H9 (cell line): Measurements from ENCODE around the gene ADARB2. TPM values are rescaled to one million over a fixed set of nuclear protein-coding genes. Genes with fewer than 3 reads are reported as not detected.

ENCODE experiments used
- DNase-seq: peaks from one replicate; pipeline ENCODE4 v3.0.0-alpha.2; 2017
- H2AFZ ChIP-seq: one replicate; pipeline ENCODE4 v1.6.1; 2013; ENCODE audit warnings: mild to moderate bottlenecking, low read length, control low read depth, moderate library complexity
- H2AK5ac ChIP-seq: 2 replicates; pipeline ENCODE4 v1.6.1; 2013; ENCODE audit warnings: low read length, control low read depth, mixed read lengths; ENCODE audit not compliant: insufficient read length
- H2BK120ac ChIP-seq: one replicate; pipeline ENCODE4 v1.6.1; 2013; ENCODE audit warnings: low read depth, mild to moderate bottlenecking, low read length, control low read depth, inconsistent platforms; ENCODE audit not compliant: poor library complexity, severe bottlenecking
- H2BK12ac ChIP-seq: 2 replicates; pipeline ENCODE4 v1.6.1; 2013; ENCODE audit warnings: low read length, control low read depth, mixed read lengths, low read depth; ENCODE audit not compliant: insufficient read length
- H2BK15ac ChIP-seq: 2 replicates; pipeline ENCODE4 v1.6.1; 2013; ENCODE audit warnings: low read depth, low read length, control low read depth
- H2BK20ac ChIP-seq: one replicate; pipeline ENCODE4 v1.6.1; 2013; ENCODE audit warnings: low read depth, mild to moderate bottlenecking, low read length, control low read depth, inconsistent platforms; ENCODE audit not compliant: poor library complexity, severe bottlenecking
- H2BK5ac ChIP-seq: 2 replicates; pipeline ENCODE4 v1.6.1; 2013; ENCODE audit warnings: low read length, control low read depth, mixed read lengths; ENCODE audit not compliant: insufficient read length
- H3K14ac ChIP-seq: 2 replicates; pipeline ENCODE4 v1.6.1; 2013; ENCODE audit warnings: low read length, control low read depth; ENCODE audit not compliant: insufficient read depth
- H3K18ac ChIP-seq: 2 replicates; pipeline ENCODE4 v1.6.1; 2013; ENCODE audit warnings: low read depth, mild to moderate bottlenecking, mixed read lengths, low read length, control low read depth; ENCODE audit not compliant: insufficient read length
- H3K23ac ChIP-seq: 2 replicates; pipeline ENCODE4 v1.6.1; 2013; ENCODE audit warnings: low read length, control low read depth, mixed read lengths, low read depth; ENCODE audit not compliant: insufficient read length
- H3K23me2 ChIP-seq: 2 replicates; pipeline ENCODE4 v1.6.1; 2013; ENCODE audit warnings: low read depth, mild to moderate bottlenecking, mixed read lengths, low read length, control low read depth; ENCODE audit not compliant: insufficient read length, poor library complexity, severe bottlenecking
- H3K27ac ChIP-seq: 2 replicates; pipeline ENCODE4 v1.5.1; 2013; ENCODE audit warnings: low read length, control low read depth, mixed read lengths, low read depth; ENCODE audit not compliant: insufficient read length
- H3K27me3 ChIP-seq: 2 replicates; pipeline ENCODE4 v1.6.1; 2013; ENCODE audit warnings: low read length, control low read depth, inconsistent platforms; ENCODE audit not compliant: insufficient read depth
- H3K4ac ChIP-seq: 2 replicates; pipeline ENCODE4 v1.6.1; 2013; ENCODE audit warnings: low read depth, mild to moderate bottlenecking, control low read depth, inconsistent platforms, low read length, moderate library complexity
- H3K4me1 ChIP-seq: 2 replicates; pipeline ENCODE4 v1.6.1; 2013; ENCODE audit warnings: low read length, control low read depth, inconsistent platforms; ENCODE audit not compliant: insufficient read depth
- H3K4me2 ChIP-seq: 2 replicates; pipeline ENCODE4 v1.6.1; 2013; ENCODE audit warnings: low read length, control low read depth, mixed read lengths; ENCODE audit not compliant: insufficient read length, insufficient read depth
- H3K56ac ChIP-seq: 2 replicates; pipeline ENCODE4 v1.6.1; 2013; ENCODE audit warnings: low read depth, mild to moderate bottlenecking, mixed read lengths, low read length, control low read depth; ENCODE audit not compliant: insufficient read length
- H3K79me1 ChIP-seq: 2 replicates; pipeline ENCODE4 v1.6.1; 2013; ENCODE audit warnings: low read depth, mild to moderate bottlenecking, moderate library complexity, low read length, control low read depth, inconsistent platforms; ENCODE audit not compliant: insufficient read depth, poor library complexity, severe bottlenecking
- H3K79me2 ChIP-seq: 2 replicates; pipeline ENCODE4 v1.6.1; 2013; ENCODE audit warnings: low read length, control low read depth, inconsistent platforms; ENCODE audit not compliant: insufficient read depth
- H3K9ac ChIP-seq: 2 replicates; pipeline ENCODE4 v1.6.1; 2013; ENCODE audit warnings: low read length, control low read depth, mixed read lengths; ENCODE audit not compliant: insufficient read length; ENCODE audit errors: extremely low read depth
- H3K9me3 ChIP-seq: one replicate; pipeline ENCODE4 v1.6.1; 2013; ENCODE audit warnings: low read depth, low read length, inconsistent platforms; ENCODE audit not compliant: control insufficient read depth
- H3T11ph ChIP-seq: one replicate; pipeline ENCODE4 v1.6.1; 2013; ENCODE audit warnings: mild to moderate bottlenecking, low read length, control low read depth, inconsistent platforms
- H4K20me1 ChIP-seq: one replicate; pipeline ENCODE4 v1.6.1; 2013; ENCODE audit not compliant: control insufficient read depth, insufficient read length, insufficient read depth
- H4K5ac ChIP-seq: 2 replicates; pipeline ENCODE4 v1.6.1; 2013; ENCODE audit warnings: low read depth, mild to moderate bottlenecking, mixed read lengths, low read length, control low read depth; ENCODE audit not compliant: insufficient read length
- H4K8ac ChIP-seq: replicated peaks from 2 replicates; pipeline ENCODE4 v1.6.1; 2013; ENCODE audit warnings: low read length, control low read depth, mixed read lengths, low read depth; ENCODE audit not compliant: insufficient read length
- H4K91ac ChIP-seq: 2 replicates; pipeline ENCODE4 v1.6.1; 2013; ENCODE audit warnings: low read depth, mild to moderate bottlenecking, moderate library complexity, mixed read lengths, low read length, control low read depth; ENCODE audit not compliant: insufficient read length
- H3K27ac Mint-ChIP-seq, 3 experiments: 2 replicates in 2 of 3; 3 replicates in 1 of 3; pipeline ENCODE4 v1.8.0; 2020 to 2021; ENCODE audit warnings: mixed read lengths in 3 of 3, mild to moderate bottlenecking in 1 of 3, moderate library complexity in 1 of 3
- H3K27me3 Mint-ChIP-seq: 2 replicates; pipeline ENCODE4 v1.8.0; 2021; ENCODE audit warnings: low read depth, mild to moderate bottlenecking, moderate library complexity, mixed read lengths
- H3K36me3 Mint-ChIP-seq, 3 experiments: 2 replicates in 2 of 3; 3 replicates in 1 of 3; pipeline ENCODE4 v1.8.0; 2020 to 2021; ENCODE audit warnings: low read depth in 3 of 3, mixed read lengths in 3 of 3; ENCODE audit not compliant: insufficient read depth in 1 of 3
- H3K4me1 Mint-ChIP-seq, 2 experiments: 2 replicates each; pipeline ENCODE4 v1.8.0; 2020; ENCODE audit warnings: mixed read lengths in 2 of 2
- H3K4me3 Mint-ChIP-seq, 2 experiments: 2 replicates in 1 of 2; 3 replicates in 1 of 2; pipeline ENCODE4 v1.8.0; 2020 to 2021; ENCODE audit warnings: mild to moderate bottlenecking in 2 of 2, mixed read lengths in 2 of 2, moderate library complexity in 1 of 2
- H3K9me3 Mint-ChIP-seq, 2 experiments: 2 replicates in 1 of 2; 3 replicates in 1 of 2; pipeline ENCODE4 v1.8.0; 2020; ENCODE audit warnings: mild to moderate bottlenecking in 2 of 2, mixed read lengths in 2 of 2, moderate library complexity in 1 of 2
- CTCF ChIP-seq: fragments of 200-600 bp; sonication (generic); conservative IDR thresholded peaks from 3 replicates; pipeline ENCODE4 v1.8.0; 2021; ENCODE audit warnings: antibody characterized with exemption, mild to moderate bottlenecking
- WGBS: extraction: QIAGEN DNeasy Blood & Tissue Kit; methylation state at CpG from one replicate; pipeline ENCODE4 v1.1.7; 2013; ENCODE audit warnings: missing lambda C conversion rate, low lambda C conversion rate, mixed read lengths; ENCODE audit not compliant: insufficient read length; ENCODE audit errors: extremely low coverage; 5-methylcytosine and 5-hydroxymethylcytosine counted together
- total RNA-seq: library from RNA; stranded (reverse); gene quantifications from 2 replicates; pipeline ENCODE4 v1.2.1, GENCODE V29; 2021

The ADARB2 gene
- total RNA-seq, 1 experiment from 2014 or later, result 0.87 TPM

- H3T11ph ChIP-seq, result no peak overlapping the region
- H3K9ac ChIP-seq, result no peak overlapping the region
- no peak for TF ChIP-seq CTCF
- H3K4ac ChIP-seq, result no peak overlapping the region
- H3K4me2 ChIP-seq, result no peak overlapping the region
- Mint-ChIP-seq H3K27ac (no peak overlapping the region), H3K9me3 (peaks cover 7 to 9% of the 10 kb centered on the region in 2 experiments; a peak in 3 of 5 replicates), H3K4me3 (no peak overlapping the region), H3K4me1 (peaks cover 0 to 2% of the 10 kb centered on the region in 2 experiments; a peak in 1 of 4 replicates), H3K27me3 (peaks cover 12% of the 10 kb centered on the region), H3K36me3 (peaks cover 0 to 5% (median 0%) of the 10 kb centered on the region in 3 experiments; a peak in 5 of 7 replicates)
- no peaks in the 10 kb centered on the region for H3K4me1 ChIP-seq
- no peaks in the 10 kb centered on the region for H3K9me3 ChIP-seq
- H3K27ac ChIP-seq, result no peak overlapping the region
- no peak overlapping the region for H4K5ac ChIP-seq
- DNase-seq, result peak; percentile 19
- no peaks in the 10 kb centered on the region for H3K79me2 ChIP-seq
- H3K79me1 ChIP-seq, result no peaks in the 10 kb centered on the region
- H2BK12ac ChIP-seq, result no peak overlapping the region
- no peak overlapping the region for H2BK15ac ChIP-seq
- no peak overlapping the region for H3K23ac ChIP-seq
- H2BK120ac ChIP-seq, result no peak overlapping the region
- H4K20me1 ChIP-seq, result no peaks in the 10 kb centered on the region
- no peak overlapping the region for H4K8ac ChIP-seq
- no peak overlapping the region for H2AK5ac ChIP-seq
- no peak overlapping the region for H3K14ac ChIP-seq
- H2BK20ac ChIP-seq, result no peak overlapping the region
- H3K27me3 ChIP-seq, result no peaks in the 10 kb centered on the region
- H3K56ac ChIP-seq, result no peak overlapping the region
- no peak overlapping the region for H3K18ac ChIP-seq
- WGBS, result no CpG with 5 or more reads among the region's 12 CpGs
- no peak overlapping the region for H2BK5ac ChIP-seq
- H2AFZ ChIP-seq, result no peak overlapping the region
- no peak overlapping the region for H4K91ac ChIP-seq
- no peaks in the 10 kb centered on the region for H3K23me2 ChIP-seq
These were observed 146.3 kb downstream of the ADARB2 start for GRCh38 chr10:1591045-1591444.
